ENCODE data around the gene MPO. TPM values are rescaled to one million over a fixed set of nuclear protein-coding genes. Genes with fewer than 3 reads are reported as not detected.

Gene MPO
- polyA plus RNA-seq, 3 donors: 4.2 to 7.5 (median 6.0) TPM

GRCh38 chr17:58267347-58268324, 13.1 kb downstream of the MPO start:
- Mint-ChIP-seq H3K27me3 (ENCODE audit: low read depth in 3 of 3) (peaks cover 12 to 28% (median 12%) of the 10 kb centered on the region in 3 donors), H3K9me3 (peaks cover 0 to 6% (median 0%) of the 10 kb centered on the region in 7 donors), H3K27ac (peak overlapping the region in 2 of 7 donors; percentile 26 to 43), H3K36me3 (peaks cover 25 to 38% of the 10 kb centered on the region in 2 donors), H3K4me1 (peaks cover 61% of the 10 kb centered on the region), H3K4me3 (no peak overlapping the region)
- Histone ChIP-seq H4K20me1 (ENCODE audit: insufficient read depth, low read length) (no peaks in the 10 kb centered on the region), H3K9ac (ENCODE audit: insufficient read depth, low read length, poor library complexity, severe bottlenecking) (no peak overlapping the region), H3K9me3 (replicated peaks in 1 of 2; ENCODE audit: control insufficient read depth in 1 of 2, insufficient read depth in 1 of 2, low read length in 2 of 2) (no peaks in the 10 kb centered on the region), H3K4me1 (ENCODE audit: control insufficient read depth in 1 of 2, insufficient read depth in 2 of 2, low read length in 2 of 2) (peaks cover 33 to 46% of the 10 kb centered on the region in 2 donors), H3K27me3 (ENCODE audit: control insufficient read depth in 2 of 2, insufficient read depth in 2 of 2, low read length in 2 of 2) (peaks cover 3 to 10% of the 10 kb centered on the region in 2 donors), H3K4me2 (replicated peaks; ENCODE audit: extremely low read depth, low read length, poor library complexity, severe bottlenecking) (no peak overlapping the region), H3K4me3 (replicated peaks in 1 of 3; ENCODE audit: low read depth in 2 of 3, low read length in 3 of 3) (no peak overlapping the region), H3K36me3 (replicated peaks in 1 of 2; ENCODE audit: control insufficient read depth in 1 of 2, insufficient read depth in 2 of 2, low read length in 2 of 2) (no peaks in the 10 kb centered on the region), H2AFZ (ENCODE audit: insufficient read depth, low read depth, low read length, poor library complexity, severe bottlenecking) (peak overlapping the region; percentile 27), H3K79me2 (ENCODE audit: insufficient read depth, low read length) (peaks cover 35% of the 10 kb centered on the region), H3K27ac (ENCODE audit: low read depth in 1 of 2, low read length in 2 of 2) (no peak overlapping the region)
- TF ChIP-seq CTCF (IDR thresholded peaks at IDR 0.05): no peak
- 20% methylated on average over 22 of the region's 22 CpGs for WGBS (ENCODE audit: insufficient coverage)
- peak in 1 of 3 donors; percentile 38 for DNase-seq
- intact Hi-C loops (cut with micrococcal nuclease): no loop called here

- H3K27me3 Mint-ChIP-seq (ENCODE audit: low read depth in 3 of 3): peaks cover 25 to 41% (median 27%) of the 10 kb centered on the region in 3 donors
- no peak overlapping the region for H3K27ac ChIP-seq (ENCODE audit: low read depth in 1 of 2, low read length in 2 of 2)
- H3K4me3 ChIP-seq (replicated peaks in 1 of 3; ENCODE audit: low read depth in 2 of 3, low read length in 3 of 3): no peak overlapping the region
- H3K36me3 Mint-ChIP-seq: peaks cover 17 to 30% of the 10 kb centered on the region in 2 donors
- no peak for DNase-seq
- 78% methylated on average over 6 of the region's 7 CpGs for WGBS (ENCODE audit: insufficient coverage)
- peak overlapping the region in 1 of 7 donors; percentile 47 for H3K27ac Mint-ChIP-seq
- intact Hi-C loops (cut with micrococcal nuclease): no loop called here
- H3K4me1 ChIP-seq (ENCODE audit: control insufficient read depth in 1 of 2, insufficient read depth in 2 of 2, low read length in 2 of 2): peaks cover 30 to 36% of the 10 kb centered on the region in 2 donors
- peaks cover 21% of the 10 kb centered on the region for H3K79me2 ChIP-seq (ENCODE audit: insufficient read depth, low read length)
- H4K20me1 ChIP-seq (ENCODE audit: insufficient read depth, low read length): no peaks in the 10 kb centered on the region
- peaks cover 14 to 22% of the 10 kb centered on the region in 2 donors for H3K27me3 ChIP-seq (ENCODE audit: control insufficient read depth in 2 of 2, insufficient read depth in 2 of 2, low read length in 2 of 2)
- H3K9me3 ChIP-seq (replicated peaks in 1 of 2; ENCODE audit: control insufficient read depth in 1 of 2, insufficient read depth in 1 of 2, low read length in 2 of 2): no peaks in the 10 kb centered on the region
- H3K4me3 Mint-ChIP-seq: no peak overlapping the region
- no peak overlapping the region for H2AFZ ChIP-seq (ENCODE audit: insufficient read depth, low read depth, low read length, poor library complexity, severe bottlenecking)
- no peak overlapping the region for H3K9ac ChIP-seq (ENCODE audit: insufficient read depth, low read length, poor library complexity, severe bottlenecking)
- no peaks in the 10 kb centered on the region for H3K36me3 ChIP-seq (replicated peaks in 1 of 2; ENCODE audit: control insufficient read depth in 1 of 2, insufficient read depth in 2 of 2, low read length in 2 of 2)
- H3K4me1 Mint-ChIP-seq: peaks cover 53% of the 10 kb centered on the region
- H3K9me3 Mint-ChIP-seq: peaks cover 0 to 13% (median 1%) of the 10 kb centered on the region in 7 donors
- no peak overlapping the region for H3K4me2 ChIP-seq (replicated peaks; ENCODE audit: extremely low read depth, low read length, poor library complexity, severe bottlenecking)
- no peak for TF ChIP-seq CTCF (IDR thresholded peaks at IDR 0.05)
Observed at GRCh38 chr17:58265902-58266875, 14.5 kb downstream of the MPO start.

Measured in CD14-positive monocyte (primary cell).